ENCODE data around the gene GATB. TPM values are rescaled to one million over a fixed set of nuclear protein-coding genes. Genes with fewer than 3 reads are reported as not detected.

GATB gene
- total RNA-seq, 1 donor from 2014 or later: 24.5 TPM

- Mint-ChIP-seq H3K4me1 (ENCODE audit: low read depth, unreplicated experiment) (peaks cover 66% of the 10 kb centered on the region), H3K9me3 (ENCODE audit: unreplicated experiment) (peaks cover 7% of the 10 kb centered on the region), H3K27me3 (ENCODE audit: unreplicated experiment) (peaks cover 7% of the 10 kb centered on the region), H3K4me3 (ENCODE audit: unreplicated experiment) (peak overlapping the region; percentile 60), H3K36me3 (ENCODE audit: unreplicated experiment) (no peaks in the 10 kb centered on the region), H3K27ac (ENCODE audit: unreplicated experiment) (peak overlapping the region; percentile 96)
- no peak for TF ChIP-seq CTCF (IDR thresholded peaks at IDR 0.05; ENCODE audit: partially characterized antibody, unreplicated experiment)
- peak; percentile 45 for DNase-seq
Measured at GRCh38 chr4:151717909-151718628, 42.7 kb downstream of the GATB start.

GRCh38 chr4:151717314-151717713 lies 43.5 kb downstream of the GATB start:
- peak overlapping the region; percentile 60 for H3K4me3 Mint-ChIP-seq (ENCODE audit: unreplicated experiment)
- TF ChIP-seq CTCF (IDR thresholded peaks at IDR 0.05; ENCODE audit: partially characterized antibody, unreplicated experiment): no peak
- peak overlapping the region; percentile 96 for H3K27ac Mint-ChIP-seq (ENCODE audit: unreplicated experiment)
- H3K4me1 Mint-ChIP-seq (ENCODE audit: low read depth, unreplicated experiment): peaks cover 63% of the 10 kb centered on the region
- no peak for DNase-seq
- peaks cover 7% of the 10 kb centered on the region for H3K9me3 Mint-ChIP-seq (ENCODE audit: unreplicated experiment)
- peaks cover 7% of the 10 kb centered on the region for H3K27me3 Mint-ChIP-seq (ENCODE audit: unreplicated experiment)
- H3K36me3 Mint-ChIP-seq (ENCODE audit: unreplicated experiment): no peaks in the 10 kb centered on the region

GRCh38 chr4:151716324-151716723 lies 44.5 kb downstream of the GATB start:
- H3K4me3 Mint-ChIP-seq (ENCODE audit: unreplicated experiment): no peak overlapping the region
- H3K27ac Mint-ChIP-seq (ENCODE audit: unreplicated experiment): peak overlapping the region; percentile 96

GRCh38 chr4:151715881-151716280 lies 44.9 kb downstream of the GATB start:
- peak overlapping the region; percentile 8 for H3K4me3 Mint-ChIP-seq (ENCODE audit: unreplicated experiment)
- peaks cover 7% of the 10 kb centered on the region for H3K27me3 Mint-ChIP-seq (ENCODE audit: unreplicated experiment)
- H3K9me3 Mint-ChIP-seq (ENCODE audit: unreplicated experiment): peaks cover 11% of the 10 kb centered on the region
- TF ChIP-seq CTCF (IDR thresholded peaks at IDR 0.05; ENCODE audit: partially characterized antibody, unreplicated experiment): no peak
- DNase-seq: peak; percentile 40
- peaks cover 51% of the 10 kb centered on the region for H3K4me1 Mint-ChIP-seq (ENCODE audit: low read depth, unreplicated experiment)
- peak overlapping the region; percentile 96 for H3K27ac Mint-ChIP-seq (ENCODE audit: unreplicated experiment)
- H3K36me3 Mint-ChIP-seq (ENCODE audit: unreplicated experiment): no peaks in the 10 kb centered on the region

More at GRCh38 chr4:151716324-151716723, 44.5 kb downstream of the GATB start:
- peaks cover 7% of the 10 kb centered on the region for H3K27me3 Mint-ChIP-seq (ENCODE audit: unreplicated experiment)
- TF ChIP-seq CTCF (IDR thresholded peaks at IDR 0.05; ENCODE audit: partially characterized antibody, unreplicated experiment): no peak
- H3K9me3 Mint-ChIP-seq (ENCODE audit: unreplicated experiment): peaks cover 8% of the 10 kb centered on the region
- H3K36me3 Mint-ChIP-seq (ENCODE audit: unreplicated experiment): no peaks in the 10 kb centered on the region
- peaks cover 53% of the 10 kb centered on the region for H3K4me1 Mint-ChIP-seq (ENCODE audit: low read depth, unreplicated experiment)
- no peak for DNase-seq

- H3K4me1 Mint-ChIP-seq (ENCODE audit: low read depth, unreplicated experiment): peaks cover 27% of the 10 kb centered on the region
- H3K27ac Mint-ChIP-seq (ENCODE audit: unreplicated experiment): no peak overlapping the region
- no peak overlapping the region for H3K4me3 Mint-ChIP-seq (ENCODE audit: unreplicated experiment)
- DNase-seq: no peak
- H3K27me3 Mint-ChIP-seq (ENCODE audit: unreplicated experiment): peaks cover 8% of the 10 kb centered on the region
- TF ChIP-seq CTCF (IDR thresholded peaks at IDR 0.05; ENCODE audit: partially characterized antibody, unreplicated experiment): no peak
- H3K9me3 Mint-ChIP-seq (ENCODE audit: unreplicated experiment): peaks cover 14% of the 10 kb centered on the region
- no peaks in the 10 kb centered on the region for H3K36me3 Mint-ChIP-seq (ENCODE audit: unreplicated experiment)
Measured at GRCh38 chr4:151712777-151713176, 48.0 kb downstream of the GATB start.

All from glutamatergic neuron (in vitro differentiated cells).